ENCODE data around the gene UBE2E3. TPM values are rescaled to one million over a fixed set of nuclear protein-coding genes. Genes with fewer than 3 reads are reported as not detected.

UBE2E3 gene
- total and polyA plus RNA-seq, 4 donors: 21.3 to 51.5 (median 32.0) TPM

DNA sequence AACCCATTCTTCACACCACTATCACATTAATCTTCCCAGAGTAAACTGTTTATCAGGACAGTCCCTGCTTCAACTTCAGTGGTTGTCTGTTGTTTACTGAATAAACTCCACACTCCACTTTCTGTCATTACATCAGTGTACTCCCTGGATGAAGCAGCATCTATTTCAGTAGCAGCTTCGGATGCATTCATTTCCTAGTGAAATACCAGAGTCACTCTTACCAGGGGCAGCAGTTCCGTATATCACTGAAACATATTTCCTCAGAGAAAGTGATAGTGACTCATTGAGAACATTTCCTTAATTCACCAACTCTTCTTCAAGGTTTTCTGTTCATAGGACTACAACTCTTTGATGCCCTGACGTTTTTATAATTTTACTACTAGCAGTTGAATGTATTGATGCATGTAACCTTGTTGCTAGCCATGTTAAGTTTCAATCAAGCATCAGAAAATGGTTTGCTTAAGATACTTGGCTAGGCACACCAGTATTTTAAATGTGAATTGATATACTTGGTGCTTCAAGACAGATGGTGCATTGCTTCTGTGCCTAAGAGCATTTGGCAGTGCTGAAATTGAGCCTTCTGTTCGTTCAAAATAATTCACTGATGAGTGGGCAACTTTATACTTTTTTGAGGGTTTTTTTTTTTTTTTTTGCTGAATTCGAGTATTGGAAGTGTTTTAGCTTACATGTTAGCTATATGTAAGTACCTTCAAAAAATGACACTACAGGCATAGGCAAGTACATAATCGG, 92.3 kb downstream of the UBE2E3 start:
- H3K9me3 ChIP-seq (ENCODE audit: control insufficient read depth in 4 of 4, low read length in 3 of 4): no peaks in the 10 kb centered on the region
- no peaks in the 10 kb centered on the region for H3K36me3 ChIP-seq (ENCODE audit: control insufficient read depth in 4 of 4, insufficient read depth in 3 of 4, low read depth in 1 of 4, low read length in 3 of 4)
- H3K27ac ChIP-seq (ENCODE audit: low read depth in 1 of 2, low read length in 2 of 2): no peak overlapping the region
- no peak for DNase-seq (ENCODE audit: low spot score)
- H3K4me3 ChIP-seq (ENCODE audit: low read depth in 1 of 3, low read length in 3 of 3): no peak overlapping the region
- no peak for TF ChIP-seq GABPA (IDR thresholded peaks at IDR 0.05 in 1 of 2, conservative IDR thresholded peaks at IDR 0.05 in 1 of 2)
- TF ChIP-seq FOXA1 (IDR thresholded peaks at IDR 0.05): no peak
- no peak for TF ChIP-seq RAD21 (IDR thresholded peaks at IDR 0.05)
- TF ChIP-seq NR2F2 (IDR thresholded peaks at IDR 0.05): no peak
- TF ChIP-seq FOXA2 (IDR thresholded peaks at IDR 0.05): no peak
- no peak for TF ChIP-seq RXRA (IDR thresholded peaks at IDR 0.05)
- TF ChIP-seq HNF4A (conservative IDR thresholded peaks at IDR 0.05): no peak
- no peak for TF ChIP-seq EGR1 (IDR thresholded peaks at IDR 0.05; ENCODE audit: low read depth in 2 of 2)
- no peak for TF ChIP-seq YY1 (IDR thresholded peaks at IDR 0.05)
- no peak for TF ChIP-seq MAX (IDR thresholded peaks at IDR 0.05)
- TF ChIP-seq, protein P1, sequence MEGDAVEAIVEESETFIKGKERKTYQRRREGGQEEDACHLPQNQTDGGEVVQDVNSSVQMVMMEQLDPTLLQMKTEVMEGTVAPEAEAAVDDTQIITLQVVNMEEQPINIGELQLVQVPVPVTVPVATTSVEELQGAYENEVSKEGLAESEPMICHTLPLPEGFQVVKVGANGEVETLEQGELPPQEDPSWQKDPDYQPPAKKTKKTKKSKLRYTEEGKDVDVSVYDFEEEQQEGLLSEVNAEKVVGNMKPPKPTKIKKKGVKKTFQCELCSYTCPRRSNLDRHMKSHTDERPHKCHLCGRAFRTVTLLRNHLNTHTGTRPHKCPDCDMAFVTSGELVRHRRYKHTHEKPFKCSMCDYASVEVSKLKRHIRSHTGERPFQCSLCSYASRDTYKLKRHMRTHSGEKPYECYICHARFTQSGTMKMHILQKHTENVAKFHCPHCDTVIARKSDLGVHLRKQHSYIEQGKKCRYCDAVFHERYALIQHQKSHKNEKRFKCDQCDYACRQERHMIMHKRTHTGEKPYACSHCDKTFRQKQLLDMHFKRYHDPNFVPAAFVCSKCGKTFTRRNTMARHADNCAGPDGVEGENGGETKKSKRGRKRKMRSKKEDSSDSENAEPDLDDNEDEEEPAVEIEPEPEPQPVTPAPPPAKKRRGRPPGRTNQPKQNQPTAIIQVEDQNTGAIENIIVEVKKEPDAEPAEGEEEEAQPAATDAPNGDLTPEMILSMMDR (IDR thresholded peaks at IDR 0.05; ENCODE audit: low read depth, low read length, missing input control): no peak
- no peak for TF ChIP-seq SP1 (IDR thresholded peaks at IDR 0.05)
- TF ChIP-seq JUND (IDR thresholded peaks at IDR 0.05): no peak
- TF ChIP-seq, protein P2, sequence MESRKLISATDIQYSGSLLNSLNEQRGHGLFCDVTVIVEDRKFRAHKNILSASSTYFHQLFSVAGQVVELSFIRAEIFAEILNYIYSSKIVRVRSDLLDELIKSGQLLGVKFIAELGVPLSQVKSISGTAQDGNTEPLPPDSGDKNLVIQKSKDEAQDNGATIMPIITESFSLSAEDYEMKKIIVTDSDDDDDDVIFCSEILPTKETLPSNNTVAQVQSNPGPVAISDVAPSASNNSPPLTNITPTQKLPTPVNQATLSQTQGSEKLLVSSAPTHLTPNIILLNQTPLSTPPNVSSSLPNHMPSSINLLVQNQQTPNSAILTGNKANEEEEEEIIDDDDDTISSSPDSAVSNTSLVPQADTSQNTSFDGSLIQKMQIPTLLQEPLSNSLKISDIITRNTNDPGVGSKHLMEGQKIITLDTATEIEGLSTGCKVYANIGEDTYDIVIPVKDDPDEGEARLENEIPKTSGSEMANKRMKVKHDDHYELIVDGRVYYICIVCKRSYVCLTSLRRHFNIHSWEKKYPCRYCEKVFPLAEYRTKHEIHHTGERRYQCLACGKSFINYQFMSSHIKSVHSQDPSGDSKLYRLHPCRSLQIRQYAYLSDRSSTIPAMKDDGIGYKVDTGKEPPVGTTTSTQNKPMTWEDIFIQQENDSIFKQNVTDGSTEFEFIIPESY (IDR thresholded peaks at IDR 0.05): no peak
- no peak for TF ChIP-seq TAF1 (conservative IDR thresholded peaks at IDR 0.05)
- TF ChIP-seq, protein P3, sequence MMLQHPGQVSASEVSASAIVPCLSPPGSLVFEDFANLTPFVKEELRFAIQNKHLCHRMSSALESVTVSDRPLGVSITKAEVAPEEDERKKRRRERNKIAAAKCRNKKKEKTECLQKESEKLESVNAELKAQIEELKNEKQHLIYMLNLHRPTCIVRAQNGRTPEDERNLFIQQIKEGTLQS (IDR thresholded peaks at IDR 0.05): no peak
- no peak for TF ChIP-seq REST (IDR thresholded peaks at IDR 0.05)
- no peaks in the 10 kb centered on the region for H3K27me3 ChIP-seq (ENCODE audit: control insufficient read depth in 4 of 4, insufficient read depth in 4 of 4, low read length in 3 of 4)
- 78% methylated on average over 6 of the region's 6 CpGs for WGBS
- no peak overlapping the region for H3K9ac ChIP-seq (ENCODE audit: low read depth in 1 of 2, low read length in 2 of 2)
- no peaks in the 10 kb centered on the region for H3K4me1 ChIP-seq (ENCODE audit: control insufficient read depth in 4 of 4, insufficient read depth in 4 of 4, low read length in 3 of 4)

Measured in liver (tissue), 9 donors.